ENCODE data around the gene ZFR2. TPM values are rescaled to one million over a fixed set of nuclear protein-coding genes. Genes with fewer than 3 reads are reported as not detected.

The ZFR2 gene
- total and polyA plus RNA-seq, 2 of the 8 experiments (the other 6 are each of a cell fraction or from before 2014, with no cell fraction given): 14.5 to 28.4 TPM

DNA sequence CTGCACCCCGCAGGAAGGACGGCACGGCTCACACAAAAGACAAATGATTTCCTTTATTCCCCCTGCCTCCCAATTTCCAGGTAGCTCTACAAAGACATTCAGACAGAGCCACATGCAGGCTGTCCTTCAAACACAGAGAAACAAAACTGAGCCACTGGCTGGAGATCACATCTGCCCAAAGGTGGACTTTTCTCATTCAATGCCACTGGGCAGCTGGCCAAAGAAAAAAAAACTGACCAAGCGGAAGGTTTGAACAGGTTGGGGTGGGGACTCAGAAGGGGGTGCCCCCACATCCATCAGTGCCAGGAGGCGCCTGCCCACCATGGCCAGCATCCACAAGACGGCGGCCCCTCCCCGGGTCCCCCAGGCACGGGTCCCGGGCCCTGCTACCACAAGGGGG is 64.9 kb downstream of the ZFR2 start:
- no peak overlapping the region for H2BK20ac ChIP-seq (ENCODE audit: low read length)
- H3K4me2 ChIP-seq (ENCODE audit: insufficient read depth in 1 of 2, low read depth in 2 of 2, low read length in 2 of 2): no peak overlapping the region
- no peak overlapping the region for H4K5ac ChIP-seq (ENCODE audit: insufficient read length, low read depth, low read length)
- H3K56ac ChIP-seq (replicated peaks; ENCODE audit: insufficient read length, low read depth, low read length): no peak overlapping the region
- no peak overlapping the region for H2BK5ac ChIP-seq (ENCODE audit: low read depth, low read length)
- peaks cover 0 to 3% (median 1%) of the 10 kb centered on the region in 4 experiments; a peak in 3 of 7 replicates for H3K4me1 ChIP-seq (replicated peaks in 1 of 4; ENCODE audit: control insufficient read depth in 3 of 4, insufficient read depth in 4 of 4, low read length in 3 of 4)
- no peak overlapping the region for H3K18ac ChIP-seq (ENCODE audit: extremely low read depth, low read length)
- no peak overlapping the region for H3K27ac ChIP-seq (ENCODE audit: low read depth, low read length)
- WGBS, 2 experiments (ENCODE audit: extremely low coverage in 1 of 2, insufficient coverage in 1 of 2, insufficient read length in 1 of 2, insufficient replicate concordance in 2 of 2, low coverage in 1 of 2, low lambda C conversion rate in 2 of 2, missing lambda C conversion rate in 1 of 2): 91% methylated on average over 10 of the region's 10 CpGs; no CpG with 5 or more reads in 1 of the 2 experiments
- ChIA-PET CTCF (ENCODE audit: partially characterized antibody) (interaction anchor here (0.8 to 2.2 kb wide), 3 partner anchors 15 to 113 kb away, joined by 3 to 7 read pairs (median 3); no protein-coding TSS in a partner anchor), POLR2A (ENCODE audit: partially characterized antibody) (no interaction called here)
- peaks cover 0 to 3% (median 0%) of the 10 kb centered on the region in 4 experiments; a peak in 1 of 8 replicates for H3K36me3 ChIP-seq (ENCODE audit: control insufficient read depth in 2 of 4, insufficient read depth in 4 of 4, low read length in 3 of 4)
- H3K23ac ChIP-seq (ENCODE audit: insufficient read length): no peak overlapping the region
- no peak overlapping the region for H2AK5ac ChIP-seq (ENCODE audit: low read depth, low read length)
- H4K8ac ChIP-seq (ENCODE audit: extremely low read depth, insufficient read depth, low read length): no peak overlapping the region
- H3K4ac ChIP-seq (replicated peaks; ENCODE audit: insufficient read length, low read depth, low read length): no peak overlapping the region
- H2AFZ ChIP-seq (ENCODE audit: low read length): no peak overlapping the region
- DNase-seq (ENCODE audit: low read depth in 1 of 2, low spot score in 2 of 2) (no peak), FAIRE-seq (no peak)
- H4K91ac ChIP-seq (replicated peaks; ENCODE audit: insufficient read length, low read length): no peak overlapping the region
- no peak overlapping the region for H3K14ac ChIP-seq (ENCODE audit: insufficient read length)
- no peak for TF ChIP-seq RAD21 (IDR thresholded peaks at IDR 0.05 in 1 of 2, conservative IDR thresholded peaks at IDR 0.05 in 1 of 2; ENCODE audit: low read depth in 2 of 2, low read length in 2 of 2)
- no peak for TF ChIP-seq CBX8 (IDR thresholded peaks at IDR 0.05; ENCODE audit: borderline replicate concordance, low read depth, low read length)
- no peak for TF ChIP-seq RFX5 (IDR thresholded peaks at IDR 0.05; ENCODE audit: borderline replicate concordance, low read depth, low read length)
- TF ChIP-seq, protein P1, sequence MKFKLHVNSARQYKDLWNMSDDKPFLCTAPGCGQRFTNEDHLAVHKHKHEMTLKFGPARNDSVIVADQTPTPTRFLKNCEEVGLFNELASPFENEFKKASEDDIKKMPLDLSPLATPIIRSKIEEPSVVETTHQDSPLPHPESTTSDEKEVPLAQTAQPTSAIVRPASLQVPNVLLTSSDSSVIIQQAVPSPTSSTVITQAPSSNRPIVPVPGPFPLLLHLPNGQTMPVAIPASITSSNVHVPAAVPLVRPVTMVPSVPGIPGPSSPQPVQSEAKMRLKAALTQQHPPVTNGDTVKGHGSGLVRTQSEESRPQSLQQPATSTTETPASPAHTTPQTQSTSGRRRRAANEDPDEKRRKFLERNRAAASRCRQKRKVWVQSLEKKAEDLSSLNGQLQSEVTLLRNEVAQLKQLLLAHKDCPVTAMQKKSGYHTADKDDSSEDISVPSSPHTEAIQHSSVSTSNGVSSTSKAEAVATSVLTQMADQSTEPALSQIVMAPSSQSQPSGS (IDR thresholded peaks at IDR 0.05; ENCODE audit: low read length): no peak
- TF ChIP-seq TBP (IDR thresholded peaks at IDR 0.05; ENCODE audit: low read depth, low read length): no peak
- TF ChIP-seq, protein P2, sequence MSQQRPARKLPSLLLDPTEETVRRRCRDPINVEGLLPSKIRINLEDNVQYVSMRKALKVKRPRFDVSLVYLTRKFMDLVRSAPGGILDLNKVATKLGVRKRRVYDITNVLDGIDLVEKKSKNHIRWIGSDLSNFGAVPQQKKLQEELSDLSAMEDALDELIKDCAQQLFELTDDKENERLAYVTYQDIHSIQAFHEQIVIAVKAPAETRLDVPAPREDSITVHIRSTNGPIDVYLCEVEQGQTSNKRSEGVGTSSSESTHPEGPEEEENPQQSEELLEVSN (IDR thresholded peaks at IDR 0.05): no peak
- no peak for TF ChIP-seq GTF2F1 (IDR thresholded peaks at IDR 0.05; ENCODE audit: borderline replicate concordance, low read depth, low read length)
- TF ChIP-seq BRCA1 (IDR thresholded peaks at IDR 0.05; ENCODE audit: low read depth, low read length): no peak
- TF ChIP-seq TEAD4 (IDR thresholded peaks at IDR 0.05; ENCODE audit: low read depth, low read length): no peak
- no peaks in the 10 kb centered on the region for H3K79me2 ChIP-seq (ENCODE audit: control insufficient read depth in 1 of 2, insufficient read depth in 2 of 2, low read length in 2 of 2)
- peaks cover 9% of the 10 kb centered on the region for H3K23me2 ChIP-seq (ENCODE audit: low read depth, low read length)
- no peak overlapping the region for H2BK12ac ChIP-seq (ENCODE audit: low read depth, low read length)
- no peaks in the 10 kb centered on the region for H3K79me1 ChIP-seq (ENCODE audit: low read depth, low read length)
- H2BK120ac ChIP-seq (replicated peaks; ENCODE audit: low read depth, low read length): no peak overlapping the region
- peaks cover 0 to 4% of the 10 kb centered on the region in 2 experiments; a peak in 1 of 4 replicates for H3K9me3 ChIP-seq (ENCODE audit: insufficient read depth in 2 of 2, low read depth in 1 of 2, low read length in 1 of 2)
- H2BK15ac ChIP-seq (ENCODE audit: low read length): no peak overlapping the region
- H3K9ac ChIP-seq (replicated peaks in 1 of 4; ENCODE audit: extremely low read depth in 1 of 4, low read depth in 3 of 4, low read length in 3 of 4): no peak overlapping the region
- peaks cover 0 to 9% of the 10 kb centered on the region in 2 experiments for H4K20me1 ChIP-seq (replicated peaks in 1 of 2; ENCODE audit: control insufficient read depth in 1 of 2, insufficient read depth in 2 of 2, low read length in 2 of 2)
- peaks cover 0 to 6% (median 4%) of the 10 kb centered on the region in 4 experiments; a peak in 5 of 7 replicates for H3K27me3 ChIP-seq (replicated peaks in 1 of 4; ENCODE audit: control insufficient read depth in 3 of 4, extremely low read depth in 1 of 4, insufficient read depth in 3 of 4, low read length in 3 of 4)
- no peak overlapping the region for H3K4me3 ChIP-seq (ENCODE audit: extremely low read depth in 1 of 4, insufficient read depth in 2 of 4, low read depth in 3 of 4, low read length in 4 of 4)

All from H1 (cell line).